Gastrocnemius medialis (tissue), 4 donors: ENCODE data around the gene MED13L.

Experiments used
- CTCF ChIP-seq, 5 experiments: fragments of 450-650 bp in 3 of 5; fragments of 200-600 bp in 2 of 5; sonication (generic) in 2 of 5; IDR thresholded peaks in 4 of 5; conservative IDR thresholded peaks in 1 of 5; 1 replicate in 4 of 5; 2 replicates in 1 of 5; pipeline ENCODE4 v1.5.1; 2016 to 2019; ENCODE audit warnings: antibody characterized with exemption in 5 of 5, mild to moderate bottlenecking in 3 of 5, moderate library complexity in 3 of 5
- POLR2A ChIP-seq, 2 donors: fragments of 450-650 bp; IDR thresholded peaks; one replicate each; pipeline ENCODE4 v1.6.1; 2017; ENCODE audit warnings: antibody characterized with exemption in 2 of 2, mild to moderate bottlenecking in 2 of 2, moderate library complexity in 2 of 2

DNA sequence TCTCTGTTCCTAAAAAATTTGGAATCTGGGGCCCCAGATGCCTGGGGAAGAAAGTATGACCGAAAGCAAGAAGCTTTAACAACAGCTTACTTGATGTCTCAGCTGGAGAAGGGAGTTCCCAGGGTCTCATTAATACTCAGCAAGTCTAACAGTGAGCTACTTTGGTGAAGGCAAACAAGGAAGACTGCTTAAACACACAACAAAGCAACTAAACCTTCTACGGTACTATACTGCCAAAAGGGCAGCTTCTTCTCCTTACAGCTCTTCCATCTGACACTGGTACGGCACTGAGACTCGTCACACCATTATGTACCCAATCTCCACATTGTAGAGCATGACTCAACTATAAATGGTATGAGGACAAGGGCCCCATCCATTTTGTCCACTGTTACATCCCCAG lies 213.0 kb downstream of the MED13L start:
- no peak for TF ChIP-seq CTCF (IDR thresholded peaks at IDR 0.05 in 4 of 5, conservative IDR thresholded peaks at IDR 0.05 in 1 of 5)
- no peak for TF ChIP-seq POLR2A (IDR thresholded peaks at IDR 0.05)
